SW 1271 (cell line): ENCODE data around the gene PEDS1.
"Not testable (repeated sequence)": the region's sequence is repeated elsewhere in the genome, so short reads cannot be mapped to it uniquely, and the experiment has no call there.

Source experiments
- DNase-seq, 2 experiments: peaks; one replicate each; lab custom pipeline; 2025; lab: John Stamatoyannopoulos, UW

PEDS1 gene

GRCh38 chr20:50190251-50191064, 36.9 kb upstream of the PEDS1 start, which contains the start of gene CEBPB:
CEBPB (plus strand) TSS chr20:50190830; CDS start chr20:50191034, 204 bp downstream.
- DNase-seq: peak; percentile 73 to 91

- DNase-seq: no peak
Observed at GRCh38 chr20:50189681-50190250, 36.2 kb upstream of the PEDS1 start.

GRCh38 chr20:50188879-50189680, 35.6 kb upstream of the PEDS1 start:
- DNase-seq: no peak

GRCh38 chr20:50188287-50188688, 34.8 kb upstream of the PEDS1 start:
- no peak for DNase-seq

GRCh38 chr20:50187403-50188051, 34.0 kb upstream of the PEDS1 start:
- no peak for DNase-seq

- DNase-seq: no peak
Observed at GRCh38 chr20:50186987-50187402, 33.5 kb upstream of the PEDS1 start.

- DNase-seq: peak; percentile 32 to 86
Observed at GRCh38 chr20:50186151-50186885, 32.8 kb upstream of the PEDS1 start.

GRCh38 chr20:50185426-50185825, 31.9 kb upstream of the PEDS1 start:
- DNase-seq: no peak

GRCh38 chr20:50182346-50182745, 28.8 kb upstream of the PEDS1 start:
- DNase-seq: no peak

GRCh38 chr20:50181344-50181743, 27.8 kb upstream of the PEDS1 start:
- DNase-seq: no peak

- DNase-seq: not testable (repeated sequence)
Observed at GRCh38 chr20:50178672-50179071, 25.1 kb upstream of the PEDS1 start.

- no peak for DNase-seq
Observed at GRCh38 chr20:50175938-50176933, 22.7 kb upstream of the PEDS1 start.

- no peak for DNase-seq
Observed at GRCh38 chr20:50174456-50174855, 20.9 kb upstream of the PEDS1 start.

- peak; percentile 68 to 82 for DNase-seq
Observed at GRCh38 chr20:50172347-50173013, 19.0 kb upstream of the PEDS1 start.

GRCh38 chr20:50170549-50171220, 17.2 kb upstream of the PEDS1 start:
- no peak for DNase-seq

GRCh38 chr20:50169329-50169823, 15.9 kb upstream of the PEDS1 start:
- peak; percentile 43 to 77 for DNase-seq

GRCh38 chr20:50165684-50166554, 12.4 kb upstream of the PEDS1 start:
- DNase-seq: peak; percentile 100
